NCI-H2029 treated with DMSO at 0.1 percent for 48 hours (cell line): Measurements from ENCODE around the gene OR2H2.

ENCODE experiments used
- DNase-seq: peaks from one replicate; lab custom pipeline; 2025; lab: John Stamatoyannopoulos, UW

OR2H2 gene

DNA sequence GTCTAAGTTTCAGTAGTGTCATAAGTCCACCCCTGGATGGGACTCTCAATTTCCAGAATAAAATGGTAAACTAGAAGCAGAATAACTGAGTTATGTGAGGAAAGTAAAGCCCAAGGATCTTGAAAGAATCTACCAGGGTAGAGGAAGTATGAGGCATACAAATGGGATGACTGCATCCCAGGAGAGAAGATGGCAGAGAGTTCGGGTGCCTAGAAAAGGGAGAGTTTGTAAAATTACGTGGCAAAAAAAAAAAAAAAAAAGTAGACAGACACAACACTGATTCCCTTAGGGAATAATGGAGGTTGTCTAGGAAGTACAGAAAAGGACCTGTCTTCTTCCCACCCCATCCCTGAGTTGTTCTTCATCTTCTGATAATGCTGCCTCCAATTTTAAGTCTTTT is 44.6 kb downstream of the OR2H2 start:
- no peak for DNase-seq

DNA sequence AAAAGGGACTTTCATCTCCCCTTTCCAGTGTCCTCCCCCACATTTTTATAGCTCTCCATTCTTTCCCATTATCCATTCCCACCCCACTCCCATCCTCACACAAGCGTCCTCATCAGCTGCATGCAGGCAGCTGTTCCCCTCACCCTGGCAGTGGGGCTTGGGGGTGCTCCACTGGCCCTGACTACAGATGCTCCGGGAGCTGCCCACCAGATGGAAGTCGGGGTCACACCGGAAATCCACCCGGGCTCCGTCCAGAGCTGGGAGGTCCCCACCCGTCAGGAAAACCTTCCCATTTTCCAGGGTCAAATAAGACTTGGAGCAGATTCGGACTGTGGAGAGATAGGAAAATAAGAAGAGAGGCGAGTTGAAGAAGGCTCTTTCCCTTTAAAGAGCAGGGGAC is 45.4 kb downstream of the OR2H2 start:
- DNase-seq = no peak

DNA sequence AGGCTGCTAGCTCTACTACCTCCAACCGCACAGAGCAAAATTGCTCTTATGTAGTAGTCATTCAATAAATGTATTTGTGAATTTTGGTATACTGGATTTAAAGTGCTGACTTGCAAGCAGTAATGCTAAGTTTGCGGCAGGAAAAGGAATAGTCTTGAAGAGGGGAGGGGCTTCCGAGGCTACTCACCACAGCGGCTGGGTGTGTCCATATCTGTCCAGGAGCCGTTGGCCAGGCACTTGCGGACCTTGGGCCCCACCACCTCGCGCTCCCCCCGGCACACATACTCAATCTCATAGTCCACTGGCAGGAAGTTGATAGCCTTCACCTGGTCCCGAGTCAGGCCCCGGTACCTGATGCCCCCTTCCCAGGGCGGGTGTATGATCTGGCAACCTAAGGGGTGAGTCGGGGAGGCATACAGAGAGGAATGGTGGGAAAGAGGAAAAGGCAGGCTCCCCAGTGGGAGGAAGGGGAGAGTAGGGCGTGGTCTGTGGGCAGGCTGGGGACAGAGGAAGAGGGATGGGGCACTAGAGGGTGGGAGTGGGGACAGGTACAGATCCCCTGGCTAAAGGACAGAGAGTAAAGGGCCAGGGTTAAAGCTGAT is 46.4 kb downstream of the OR2H2 start:
- DNase-seq = no peak

DNA sequence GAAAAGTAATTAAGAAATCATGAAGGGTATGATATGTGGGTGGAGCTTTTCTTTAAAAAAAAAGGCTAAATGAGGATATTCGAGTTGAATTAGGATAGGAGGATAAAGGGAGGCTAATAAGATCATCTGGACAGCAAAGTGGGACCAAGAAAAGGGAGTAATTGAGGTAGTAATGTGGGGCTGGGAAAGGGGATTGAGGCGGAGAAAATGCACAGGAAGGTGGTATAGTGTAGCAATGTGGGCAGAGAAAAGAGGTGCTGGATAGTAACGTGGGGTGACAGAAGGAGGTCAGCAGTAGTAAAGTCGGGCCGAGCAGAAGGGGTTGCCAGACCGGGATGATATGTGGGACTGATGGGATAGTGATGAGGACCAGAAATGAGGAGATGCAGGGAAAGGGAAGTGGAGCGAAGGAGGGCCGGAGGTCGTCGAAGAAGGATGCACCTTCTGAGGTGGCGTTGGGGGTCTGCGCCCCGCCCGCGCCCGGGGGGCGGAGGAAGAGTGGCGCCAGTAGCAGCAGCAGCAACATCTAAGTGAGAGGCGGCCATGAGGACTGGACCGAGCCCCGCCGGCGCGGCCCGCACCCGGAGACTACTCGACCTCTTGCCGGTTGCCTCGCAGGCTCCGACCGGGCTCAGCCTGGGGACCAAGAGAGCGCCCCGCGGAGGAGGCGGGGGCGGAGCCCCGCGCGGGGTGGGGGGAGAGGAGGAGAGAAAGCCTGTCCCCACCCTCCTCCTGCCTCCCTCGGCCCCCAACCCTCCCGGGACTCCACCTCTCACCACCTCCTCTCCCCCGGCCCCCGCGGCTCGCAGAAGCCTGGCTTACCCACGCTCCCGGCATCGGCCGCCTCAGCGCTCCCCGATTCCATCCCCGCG is 47.2 kb downstream of the OR2H2 start:
- DNase-seq = no peak

DNA sequence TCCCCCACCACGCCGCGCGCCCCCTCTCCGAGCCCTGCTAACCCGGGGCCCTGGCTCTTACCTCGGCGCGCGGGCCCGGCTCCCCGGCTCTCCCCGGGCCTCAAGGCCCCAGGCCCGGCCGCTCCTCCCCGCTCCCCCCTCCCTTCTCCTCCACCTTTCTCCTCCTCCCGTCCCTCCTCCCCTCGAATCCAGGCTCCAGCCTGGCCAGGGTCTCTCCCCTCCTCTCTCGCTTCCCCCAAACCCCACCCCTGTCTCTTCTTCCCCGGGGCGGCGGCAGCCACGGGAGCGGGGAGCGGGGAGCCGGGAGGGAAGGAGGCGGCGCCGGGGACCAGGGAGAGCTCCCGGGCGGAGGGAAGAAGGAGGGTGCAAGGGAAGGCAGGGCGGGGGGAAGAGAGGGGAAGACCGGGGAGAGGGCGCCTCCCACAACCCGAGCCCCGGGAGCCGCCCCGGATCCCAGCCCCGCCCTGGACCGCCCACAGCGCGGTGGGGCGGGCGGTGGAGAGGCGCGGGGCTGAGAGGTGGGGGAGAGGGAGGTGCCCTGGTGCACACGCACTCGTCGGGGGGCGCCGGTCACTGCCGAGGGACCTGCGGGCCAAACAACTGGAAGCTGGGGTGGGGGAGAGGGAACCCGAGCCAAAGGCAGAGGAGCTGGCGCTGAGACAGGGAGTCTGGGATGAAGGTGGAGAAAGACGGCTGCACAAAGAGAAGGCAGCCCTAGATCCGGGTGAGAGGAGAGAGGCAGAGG is 48.0 kb downstream of the OR2H2 start, which contains the start of gene GABBR1:
Gene GABBR1 (minus strand): TSS at position 395 of the 745 bp plus-strand sequence. CDS start 798 bp downstream, outside the sequence.
- DNase-seq = no peak

DNA sequence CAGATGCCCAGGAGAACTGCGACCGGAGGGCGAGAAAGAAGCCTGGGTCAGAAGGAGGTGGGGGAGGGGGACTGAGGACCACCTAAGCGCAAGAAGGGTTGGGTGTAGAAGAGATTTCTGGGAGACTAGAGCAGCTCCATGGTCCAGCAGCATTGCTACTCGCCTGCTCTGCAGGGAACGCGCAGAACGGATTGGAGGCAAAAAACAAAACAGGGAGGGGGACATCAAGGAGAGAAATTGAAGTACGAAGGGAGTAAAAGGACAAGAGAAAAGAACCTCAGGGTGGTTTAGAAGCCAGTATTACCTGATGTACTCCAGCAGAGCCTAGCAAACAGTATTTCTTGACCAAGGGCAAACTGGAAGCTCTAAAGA is 48.6 kb downstream of the OR2H2 start:
- no peak for DNase-seq

DNA sequence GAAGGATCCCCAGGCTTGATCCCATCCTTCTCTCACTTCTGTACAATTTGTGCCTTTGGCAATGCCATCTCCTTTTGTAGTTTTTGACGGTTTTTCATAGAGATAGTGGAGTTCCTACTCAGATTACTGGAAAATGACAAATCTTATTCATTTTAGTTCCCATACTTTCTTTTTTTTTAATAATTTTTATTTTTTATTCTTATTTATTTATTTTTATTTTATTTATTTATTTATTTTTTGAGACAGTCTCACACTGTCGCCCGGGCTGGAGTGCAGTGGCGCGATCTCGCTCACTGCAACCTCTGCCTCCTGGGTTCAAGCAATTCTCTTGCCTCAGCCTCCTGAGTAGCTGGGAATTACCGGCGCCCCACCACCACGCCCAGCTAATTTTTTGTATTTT is 52.3 kb downstream of the OR2H2 start:
- no peak for DNase-seq
